SH-SY5Y (cell line): ENCODE results near the gene URM1.

Experiments used
- GATA2 ChIP-seq: IDR thresholded peaks from 2 replicates; pipeline ENCODE4 v1.6.1; 2011; ENCODE audit warnings: mild to moderate bottlenecking, low read depth, low read length
- GATA3 ChIP-seq: IDR thresholded peaks from 2 replicates; pipeline ENCODE4 v1.6.1; 2011; ENCODE audit warnings: low read depth, mild to moderate bottlenecking, low read length, moderate library complexity

GRCh38 chr9:128322404-128323211, 48.6 kb upstream of the URM1 start, which contains the start of the genes COQ4 and TRUB2:
- TF ChIP-seq GATA2 (no peak), GATA3 (no peak)
